ENCODE results near the gene DCAF5.

- TF ChIP-seq, protein P1, sequence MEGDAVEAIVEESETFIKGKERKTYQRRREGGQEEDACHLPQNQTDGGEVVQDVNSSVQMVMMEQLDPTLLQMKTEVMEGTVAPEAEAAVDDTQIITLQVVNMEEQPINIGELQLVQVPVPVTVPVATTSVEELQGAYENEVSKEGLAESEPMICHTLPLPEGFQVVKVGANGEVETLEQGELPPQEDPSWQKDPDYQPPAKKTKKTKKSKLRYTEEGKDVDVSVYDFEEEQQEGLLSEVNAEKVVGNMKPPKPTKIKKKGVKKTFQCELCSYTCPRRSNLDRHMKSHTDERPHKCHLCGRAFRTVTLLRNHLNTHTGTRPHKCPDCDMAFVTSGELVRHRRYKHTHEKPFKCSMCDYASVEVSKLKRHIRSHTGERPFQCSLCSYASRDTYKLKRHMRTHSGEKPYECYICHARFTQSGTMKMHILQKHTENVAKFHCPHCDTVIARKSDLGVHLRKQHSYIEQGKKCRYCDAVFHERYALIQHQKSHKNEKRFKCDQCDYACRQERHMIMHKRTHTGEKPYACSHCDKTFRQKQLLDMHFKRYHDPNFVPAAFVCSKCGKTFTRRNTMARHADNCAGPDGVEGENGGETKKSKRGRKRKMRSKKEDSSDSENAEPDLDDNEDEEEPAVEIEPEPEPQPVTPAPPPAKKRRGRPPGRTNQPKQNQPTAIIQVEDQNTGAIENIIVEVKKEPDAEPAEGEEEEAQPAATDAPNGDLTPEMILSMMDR (IDR thresholded peaks at IDR 0.05; ENCODE audit: insufficient read depth, low read length), result no peak
- TF ChIP-seq GABPA (IDR thresholded peaks at IDR 0.05; ENCODE audit: low read depth), result no peak
- TF ChIP-seq POLR2AphosphoS5 (IDR thresholded peaks at IDR 0.05; ENCODE audit: low read depth), result no peak
- TF ChIP-seq, protein P2, sequence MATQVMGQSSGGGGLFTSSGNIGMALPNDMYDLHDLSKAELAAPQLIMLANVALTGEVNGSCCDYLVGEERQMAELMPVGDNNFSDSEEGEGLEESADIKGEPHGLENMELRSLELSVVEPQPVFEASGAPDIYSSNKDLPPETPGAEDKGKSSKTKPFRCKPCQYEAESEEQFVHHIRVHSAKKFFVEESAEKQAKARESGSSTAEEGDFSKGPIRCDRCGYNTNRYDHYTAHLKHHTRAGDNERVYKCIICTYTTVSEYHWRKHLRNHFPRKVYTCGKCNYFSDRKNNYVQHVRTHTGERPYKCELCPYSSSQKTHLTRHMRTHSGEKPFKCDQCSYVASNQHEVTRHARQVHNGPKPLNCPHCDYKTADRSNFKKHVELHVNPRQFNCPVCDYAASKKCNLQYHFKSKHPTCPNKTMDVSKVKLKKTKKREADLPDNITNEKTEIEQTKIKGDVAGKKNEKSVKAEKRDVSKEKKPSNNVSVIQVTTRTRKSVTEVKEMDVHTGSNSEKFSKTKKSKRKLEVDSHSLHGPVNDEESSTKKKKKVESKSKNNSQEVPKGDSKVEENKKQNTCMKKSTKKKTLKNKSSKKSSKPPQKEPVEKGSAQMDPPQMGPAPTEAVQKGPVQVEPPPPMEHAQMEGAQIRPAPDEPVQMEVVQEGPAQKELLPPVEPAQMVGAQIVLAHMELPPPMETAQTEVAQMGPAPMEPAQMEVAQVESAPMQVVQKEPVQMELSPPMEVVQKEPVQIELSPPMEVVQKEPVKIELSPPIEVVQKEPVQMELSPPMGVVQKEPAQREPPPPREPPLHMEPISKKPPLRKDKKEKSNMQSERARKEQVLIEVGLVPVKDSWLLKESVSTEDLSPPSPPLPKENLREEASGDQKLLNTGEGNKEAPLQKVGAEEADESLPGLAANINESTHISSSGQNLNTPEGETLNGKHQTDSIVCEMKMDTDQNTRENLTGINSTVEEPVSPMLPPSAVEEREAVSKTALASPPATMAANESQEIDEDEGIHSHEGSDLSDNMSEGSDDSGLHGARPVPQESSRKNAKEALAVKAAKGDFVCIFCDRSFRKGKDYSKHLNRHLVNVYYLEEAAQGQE (IDR thresholded peaks at IDR 0.05; ENCODE audit: insufficient replicate concordance, low read depth), result no peak
- TF ChIP-seq SPI1 (IDR thresholded peaks at IDR 0.05; ENCODE audit: borderline replicate concordance, low read depth), result no peak
These were observed 129.9 kb downstream of the DCAF5 start for GRCh38 chr14:69023035-69023434.

Data from HL-60 (cell line).